H1 (cell line): ENCODE data around the gene TM7SF3. TPM values are rescaled to one million over a fixed set of nuclear protein-coding genes. Genes with fewer than 3 reads are reported as not detected.

Experiments
- CTBP2 ChIP-seq: IDR thresholded peaks from 2 replicates; pipeline ENCODE4 v1.7.0; 2011; ENCODE audit warnings: borderline replicate concordance, mild to moderate bottlenecking, moderate library complexity, mixed read lengths, low read length; ENCODE audit not compliant: insufficient read depth, insufficient read length
- NANOG ChIP-seq: IDR thresholded peaks from 2 replicates; pipeline ENCODE4 v1.6.1; 2011; ENCODE audit warnings: low read length, low read depth, mild to moderate bottlenecking, inconsistent platforms; ENCODE audit not compliant: insufficient read depth, poor library complexity, severe bottlenecking
- SIN3A ChIP-seq, 2 experiments: IDR thresholded peaks in 1 of 2; conservative IDR thresholded peaks in 1 of 2; 2 replicates each; pipeline ENCODE4 v1.6.1; 2011 to 2012; ENCODE audit warnings: low read length in 2 of 2, improper control_type of control experiment in 1 of 2, low read depth in 1 of 2, mild to moderate bottlenecking in 1 of 2
- SP2 ChIP-seq: IDR thresholded peaks from 2 replicates; pipeline ENCODE4 v1.6.1; 2012; ENCODE audit warnings: mild to moderate bottlenecking, low read length, inconsistent platforms
- TAF1 ChIP-seq: IDR thresholded peaks from 2 replicates; pipeline ENCODE4 v1.6.1; 2011; ENCODE audit warnings: mild to moderate bottlenecking, low read depth, low read length
- TBP ChIP-seq: IDR thresholded peaks from 2 replicates; pipeline ENCODE4 v1.6.1; 2011; ENCODE audit warnings: low read depth, low read length, improper control_type of control experiment
- ZNF274 ChIP-seq: IDR thresholded peaks from 2 replicates; pipeline ENCODE4 v1.7.0; 2012; ENCODE audit warnings: low read length, borderline replicate concordance; ENCODE audit errors: extremely low read depth
- polyA plus RNA-seq, 7 experiments: library from polyadenylated mRNA; depleted of rRNA in 3 of 7; stranded (reverse) in 5 of 7; unstranded in 2 of 7; fragments of >200 nt in 5 of 7; fragments of 200-250 nt in 2 of 7; gene quantifications; 1 replicate in 5 of 7; 2 replicates in 1 of 7; 4 replicates in 1 of 7; pipeline versions ENCODE4 v1.2.1 to v1.2.3, GENCODE V29; 2011 to 2013; ENCODE audit warnings: missing spikeins in 2 of 7, mixed read lengths in 2 of 7
- total RNA-seq: library from RNA; stranded (reverse); fragmentation: NEBNext Ultra II Directional; extraction: Animal tissue kit (Norgen Biotek cat#: 25700); gene quantifications from 2 replicates; pipeline ENCODE4 v1.2.1, GENCODE V29; 2021

TM7SF3 gene
- total and polyA plus RNA-seq, 2 of the 8 experiments (the other 6 are each of a cell fraction or from before 2014, with no cell fraction given): 57.9 to 77.2 TPM

DNA sequence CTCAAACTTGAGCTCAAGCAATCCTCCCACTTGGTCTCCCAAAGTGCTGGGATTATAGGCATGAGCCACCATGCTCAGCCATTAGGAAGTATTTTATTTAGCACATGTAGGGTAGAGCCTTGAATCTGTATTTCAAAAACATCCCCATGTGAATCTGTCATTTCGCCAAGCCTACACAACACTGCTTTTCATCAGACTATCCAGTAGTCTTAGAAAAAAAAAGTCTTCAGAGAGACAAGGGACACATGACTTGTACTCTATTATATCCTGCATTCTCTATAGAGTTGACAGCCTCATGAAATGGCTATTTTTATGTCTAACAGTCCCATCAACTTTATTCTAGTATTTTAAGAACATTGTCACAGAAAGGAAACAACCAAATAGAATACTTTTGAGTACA, 35.4 kb downstream of the TM7SF3 start (continued):
- TF ChIP-seq CTBP2: no peak
- TF ChIP-seq TBP: no peak
- TF ChIP-seq SIN3A (conservative IDR thresholded peaks at IDR 0.05 in 1 of 2, IDR thresholded peaks at IDR 0.05 in 1 of 2; ENCODE audit: low read depth in 1 of 2, low read length in 2 of 2): no peak
- TF ChIP-seq SP2: no peak
- no peak for TF ChIP-seq TAF1
- no peak for TF ChIP-seq NANOG
- no peak for TF ChIP-seq ZNF274
